K562 (cell line): ENCODE results near the gene ZCCHC17. TPM values are rescaled to one million over a fixed set of nuclear protein-coding genes. Genes with fewer than 3 reads are reported as not detected.

Source experiments
- ATF1 ChIP-seq, 2 experiments: fragments of 450-650 bp in 1 of 2; IDR thresholded peaks; 2 replicates each; pipeline ENCODE4 v1.6.1; 2016; ENCODE audit warnings: missing compliant biosample characterization in 1 of 2, missing genetic modification characterization in 1 of 2
- CAMTA2 ChIP-seq: fragments of 250-450 bp; sonication (Bioruptor Pico); conservative IDR thresholded peaks from 2 replicates; pipeline ENCODE4 v1.5.1; 2022
- CBFA2T2 ChIP-seq: fragments of 450-650 bp; conservative IDR thresholded peaks from 2 replicates; pipeline ENCODE4 v1.6.1; 2017; ENCODE audit warnings: mild to moderate bottlenecking
- CC2D1A ChIP-seq: fragments of 450-650 bp; IDR thresholded peaks from 2 replicates; pipeline ENCODE4 v1.6.1; 2017; ENCODE audit warnings: mild to moderate bottlenecking
- DDX20 ChIP-seq: fragments of 450-650 bp; IDR thresholded peaks from 2 replicates; pipeline ENCODE4 v1.6.1; 2016; ENCODE audit warnings: missing genetic modification characterization, low read depth, mild to moderate bottlenecking, missing compliant biosample characterization, moderate library complexity
- ERF ChIP-seq: fragments of 450-650 bp; formaldehyde crosslinking; IDR thresholded peaks from 2 replicates; pipeline ENCODE4 v1.4.0; 2020; ENCODE audit warnings: mild to moderate bottlenecking, mixed read lengths
- FOXO4 ChIP-seq: fragments of 450-650 bp; formaldehyde crosslinking; IDR thresholded peaks from 2 replicates; pipeline ENCODE4 v1.4.0; 2020; ENCODE audit warnings: mild to moderate bottlenecking, moderate library complexity
- GABPA ChIP-seq: fragments of 200-800 bp; sonication (Bioruptor generic); conservative IDR thresholded peaks from 2 replicates; pipeline ENCODE4 v1.6.1; 2016; ENCODE audit warnings: low read depth, missing genetic modification characterization, missing compliant biosample characterization
- HDAC2 ChIP-seq: fragments of 450-650 bp; IDR thresholded peaks from 2 replicates; pipeline ENCODE4 v1.6.1; 2016; ENCODE audit warnings: mild to moderate bottlenecking
- HDAC8 ChIP-seq: fragments of 450-650 bp; IDR thresholded peaks from 2 replicates; pipeline ENCODE4 v1.6.1; 2016; ENCODE audit warnings: mild to moderate bottlenecking, missing genetic modification characterization, moderate library complexity, missing compliant biosample characterization
- KLF1 ChIP-seq: fragments of 450-650 bp; IDR thresholded peaks from 2 replicates; pipeline ENCODE4 v1.6.1; 2016; ENCODE audit warnings: missing genetic modification characterization, missing compliant biosample characterization
- MAZ ChIP-seq, 2 experiments: fragments of 450-650 bp in 1 of 2; sonication (generic) in 1 of 2; formaldehyde crosslinking; IDR thresholded peaks in 1 of 2; conservative IDR thresholded peaks in 1 of 2; 2 replicates each; pipeline versions ENCODE4 v1.4.0 to v1.5.0; 2020; ENCODE audit warnings: mild to moderate bottlenecking in 1 of 2, missing genetic modification reagents in 1 of 2
- MTA3 ChIP-seq: fragments of 450-650 bp; formaldehyde crosslinking; IDR thresholded peaks from 2 replicates; pipeline ENCODE4 v1.6.1; 2017; ENCODE audit warnings: mild to moderate bottlenecking, borderline replicate concordance
- RB1 ChIP-seq: fragments of 450-650 bp; IDR thresholded peaks from 2 replicates; pipeline ENCODE4 v1.6.1; 2017; ENCODE audit warnings: low read depth, mild to moderate bottlenecking
- SMAD1 ChIP-seq: fragments of 150-350 bp; IDR thresholded peaks from 2 replicates; pipeline ENCODE4 v1.6.1; 2014; ENCODE audit warnings: low read length, low read depth; ENCODE audit not compliant: partially characterized antibody
- SRSF9 ChIP-seq: fragments of 200-400 bp; formaldehyde crosslinking; IDR thresholded peaks from 2 replicates; pipeline ENCODE4 v1.6.1; 2017; ENCODE audit warnings: low read depth, low read length, borderline replicate concordance
- TCF7L2 ChIP-seq: fragments of 150-350 bp; IDR thresholded peaks from 2 replicates; pipeline ENCODE4 v1.6.1; 2016; ENCODE audit warnings: low read depth, mild to moderate bottlenecking, low read length, moderate library complexity
- TSC22D4 ChIP-seq: fragments of 450-650 bp; IDR thresholded peaks from 2 replicates; pipeline ENCODE4 v1.6.1; 2016; ENCODE audit warnings: missing genetic modification characterization, missing biosample characterization, control low read depth
- XRCC5 ChIP-seq: fragments of 200-400 bp; formaldehyde crosslinking; IDR thresholded peaks from 2 replicates; pipeline ENCODE4 v1.6.1; 2017; ENCODE audit warnings: low read depth, mild to moderate bottlenecking, low read length
- ZNF583 ChIP-seq: fragments of 250-450 bp; sonication (Bioruptor Pico); IDR thresholded peaks from 2 replicates; pipeline ENCODE4 v1.4.0; 2020
- ZNF695 ChIP-seq: fragments of 450-650 bp; formaldehyde crosslinking; IDR thresholded peaks from 2 replicates; pipeline ENCODE4 v1.4.0; 2020; ENCODE audit warnings: mild to moderate bottlenecking, moderate library complexity
- polyA plus RNA-seq, 8 experiments: library from polyadenylated mRNA; depleted of rRNA in 4 of 8; stranded (reverse) in 5 of 8; unstranded in 3 of 8; fragments of >200 nt; fragmentation: Nextera tagmentation in 2 of 8; fragmentation: Illumina TruSeq in 1 of 8; extraction: Ambion mirVana in 2 of 8; extraction: Trizol in 1 of 8; gene quantifications; 2 replicates each; pipeline versions ENCODE4 v1.2.1 to v1.2.3, GENCODE V29; 2011 to 2014; ENCODE audit warnings: inconsistent platforms in 1 of 8, missing spikeins in 1 of 8
- total RNA-seq, 7 experiments: library from RNA; depleted of rRNA in 6 of 7; stranded (reverse); fragments of >200 nt in 6 of 7; fragmentation: Illumina TruSeq in 2 of 7; extraction: Trizol in 2 of 7; gene quantifications; 2 replicates each; pipeline versions ENCODE4 v1.2.1 to v1.2.3, GENCODE V29; 2011 to 2021; ENCODE audit warnings: low replicate concordance in 1 of 7
- TF ChIP-seq, protein P1 (sequence below): fragments of 250-450 bp; sonication (Bioruptor Pico); IDR thresholded peaks from 2 replicates; pipeline ENCODE4 v1.5.0; 2021; ENCODE audit warnings: mild to moderate bottlenecking, borderline replicate concordance
- TF ChIP-seq, protein P2 (sequence below): fragments of 250-450 bp; sonication (Bioruptor Pico); IDR thresholded peaks from 2 replicates; pipeline ENCODE4 v1.4.0; 2020; ENCODE audit warnings: mild to moderate bottlenecking, moderate library complexity

ZCCHC17 gene
- total and polyA plus RNA-seq, 9 of the 15 experiments (the other 6 are each of a cell fraction or from before 2014, with no cell fraction given), result 46.9 to 150 (median 74.7) TPM

DNA sequence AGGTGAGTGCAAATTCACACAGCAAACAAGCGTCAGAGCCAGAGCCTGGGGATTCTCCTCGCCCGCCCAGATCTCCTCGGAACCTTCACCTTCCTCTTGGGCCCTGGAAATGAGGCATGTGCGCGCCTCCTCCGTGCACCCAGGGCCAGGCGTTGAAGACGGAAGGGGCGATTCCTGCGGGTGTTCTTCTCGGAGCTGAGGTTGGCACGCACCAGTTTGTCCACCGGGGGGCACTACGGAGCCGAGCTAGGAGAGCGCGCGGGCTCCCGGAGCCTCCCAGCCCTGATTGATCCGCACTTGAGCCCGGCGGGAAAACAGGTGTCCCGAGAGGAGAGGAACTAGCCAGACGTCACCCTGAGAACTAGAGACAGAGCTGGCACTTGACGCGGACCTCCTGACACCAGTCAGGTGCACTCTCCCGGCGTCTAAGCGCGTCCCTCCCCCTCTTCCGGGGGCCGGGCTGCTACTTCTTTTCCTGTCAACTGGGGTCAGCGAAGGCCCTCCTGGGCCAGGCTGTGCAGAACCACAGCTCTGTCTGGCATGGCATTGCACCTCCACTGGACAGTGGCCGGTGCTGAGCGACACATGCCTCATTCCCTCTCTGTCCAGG lies 97.9 kb downstream of the ZCCHC17 start (continued):
- TF ChIP-seq, protein P1, sequence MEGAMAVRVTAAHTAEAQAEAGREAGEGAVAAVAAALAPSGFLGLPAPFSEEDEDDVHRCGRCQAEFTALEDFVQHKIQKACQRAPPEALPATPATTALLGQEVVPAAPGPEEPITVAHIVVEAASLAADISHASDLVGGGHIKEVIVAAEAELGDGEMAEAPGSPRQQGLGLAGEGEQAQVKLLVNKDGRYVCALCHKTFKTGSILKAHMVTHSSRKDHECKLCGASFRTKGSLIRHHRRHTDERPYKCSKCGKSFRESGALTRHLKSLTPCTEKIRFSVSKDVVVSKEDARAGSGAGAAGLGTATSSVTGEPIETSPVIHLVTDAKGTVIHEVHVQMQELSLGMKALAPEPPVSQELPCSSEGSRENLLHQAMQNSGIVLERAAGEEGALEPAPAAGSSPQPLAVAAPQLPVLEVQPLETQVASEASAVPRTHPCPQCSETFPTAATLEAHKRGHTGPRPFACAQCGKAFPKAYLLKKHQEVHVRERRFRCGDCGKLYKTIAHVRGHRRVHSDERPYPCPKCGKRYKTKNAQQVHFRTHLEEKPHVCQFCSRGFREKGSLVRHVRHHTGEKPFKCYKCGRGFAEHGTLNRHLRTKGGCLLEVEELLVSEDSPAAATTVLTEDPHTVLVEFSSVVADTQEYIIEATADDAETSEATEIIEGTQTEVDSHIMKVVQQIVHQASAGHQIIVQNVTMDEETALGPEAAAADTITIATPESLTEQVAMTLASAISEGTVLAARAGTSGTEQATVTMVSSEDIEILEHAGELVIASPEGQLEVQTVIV, result no peak
- TF ChIP-seq KLF1 (tag) (0 out of 2 replicates have a peak, but pooled peaks have one; percentile 14), ATF1 (CRISPR knock-in tag; IDR thresholded peaks at IDR 0.05) (no peak), ATF1 (tag; IDR thresholded peaks at IDR 0.05) (peak; percentile 35), GABPA (0 out of 2 replicates have a peak, but pooled peaks have one; percentile 30), MAZ (CRISPR knock-in tag; conservative IDR thresholded peaks at IDR 0.05 in 1 of 2, IDR thresholded peaks at IDR 0.05 in 1 of 2) (peak; percentile 57 to 61; a peak in 2 of 4 replicates), FOXO4 (CRISPR knock-in tag) (no peak), CC2D1A (peak; percentile 57; the same call in 1 of the 2 replicates), HDAC8 (tag) (no peak), TSC22D4 (tag) (no peak), MTA3 (0 out of 2 replicates have a peak, but pooled peaks have one; percentile 43), XRCC5 (peak; percentile 63; the same call in 1 of the 2 replicates), SMAD1 (peak; percentile 73), TCF7L2 (no peak), RB1 (peak; percentile 97), ERF (CRISPR knock-in tag) (no peak), CAMTA2 (no peak), HDAC2 (no peak), ZNF583 (CRISPR knock-in tag) (no peak), CBFA2T2 (no peak), SRSF9 (no peak), DDX20 (tag) (no peak), ZNF695 (CRISPR knock-in tag) (no peak)
- TF ChIP-seq, protein P2, sequence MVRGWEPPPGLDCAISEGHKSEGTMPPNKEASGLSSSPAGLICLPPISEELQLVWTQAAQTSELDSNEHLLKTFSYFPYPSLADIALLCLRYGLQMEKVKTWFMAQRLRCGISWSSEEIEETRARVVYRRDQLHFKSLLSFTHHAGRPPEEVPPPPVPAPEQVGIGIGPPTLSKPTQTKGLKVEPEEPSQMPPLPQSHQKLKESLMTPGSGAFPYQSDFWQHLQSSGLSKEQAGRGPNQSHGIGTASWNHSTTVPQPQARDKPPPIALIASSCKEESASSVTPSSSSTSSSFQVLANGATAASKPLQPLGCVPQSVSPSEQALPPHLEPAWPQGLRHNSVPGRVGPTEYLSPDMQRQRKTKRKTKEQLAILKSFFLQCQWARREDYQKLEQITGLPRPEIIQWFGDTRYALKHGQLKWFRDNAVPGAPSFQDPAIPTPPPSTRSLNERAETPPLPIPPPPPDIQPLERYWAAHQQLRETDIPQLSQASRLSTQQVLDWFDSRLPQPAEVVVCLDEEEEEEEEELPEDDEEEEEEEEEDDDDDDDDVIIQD (CRISPR knock-in tag), result no peak
